Psoas muscle (tissue), 8 donors: Measurements from ENCODE around the gene PAPPA. TPM values are rescaled to one million over a fixed set of nuclear protein-coding genes. Genes with fewer than 3 reads are reported as not detected.

Experiments used
- ATAC-seq, 4 donors: fragments of 200-7000 bp; cut with Tn5 transposase; one replicate each; pipeline ENCODE4 v1.9.1; 2020; ENCODE audit warnings: moderate library complexity in 3 of 4, mild to moderate bottlenecking in 2 of 4
- DNase-seq, 2 donors: peaks; one replicate each; pipeline ENCODE4 v3.0.0-alpha.2; 2020
- H3K27ac ChIP-seq: fragments of 200-600 bp; one replicate; pipeline ENCODE4 v1.8.0; 2022
- H3K27me3 ChIP-seq, 3 donors: fragments of 200-600 bp in 1 of 3; one replicate each; pipeline versions ENCODE4 v1.6.1 to v1.8.0; 2013 to 2022; ENCODE audit warnings: low read length in 2 of 3, mild to moderate bottlenecking in 2 of 3, moderate library complexity in 1 of 3; ENCODE audit not compliant: insufficient read depth in 3 of 3
- H3K36me3 ChIP-seq, 2 donors: fragments of 200-600 bp in 1 of 2; one replicate each; pipeline versions ENCODE4 v1.6.1 to v1.8.0; 2013 to 2022; ENCODE audit warnings: low read depth in 1 of 2, mild to moderate bottlenecking in 1 of 2, moderate library complexity in 1 of 2; ENCODE audit not compliant: insufficient read depth in 1 of 2
- H3K4me1 ChIP-seq: fragments of 200-600 bp; one replicate; pipeline ENCODE4 v1.8.0; 2022
- H3K4me3 ChIP-seq: fragments of 200-600 bp; one replicate; pipeline ENCODE4 v1.8.0; 2022; ENCODE audit warnings: mild to moderate bottlenecking
- H3K9me3 ChIP-seq: fragments of 200-600 bp; one replicate; pipeline ENCODE4 v1.8.0; 2022
- CTCF ChIP-seq: fragments of 200-600 bp; IDR thresholded peaks from one replicate; pipeline ENCODE4 v1.8.0; 2022; ENCODE audit warnings: antibody characterized with exemption
- WGBS, 3 donors: extraction: QIAGEN DNeasy Blood & Tissue Kit; methylation state at CpG; one replicate each; pipeline versions ENCODE4 v1.1.6 to v1.1.7; 2013; 5-methylcytosine and 5-hydroxymethylcytosine counted together
- intact Hi-C, 2 donors: fragments of 100-400 bp; cut with DNase I; formaldehyde crosslinking; loops; one replicate each; pipeline versions ENCODE4 v1.11.0 to v1.14.2; 2022
- polyA plus RNA-seq, 3 donors: library from polyadenylated mRNA; stranded (reverse); fragments of 200-250 nt; gene quantifications; one replicate each; pipeline ENCODE4 v1.2.3, GENCODE V29; 2013
- total RNA-seq, 4 donors: library from RNA; stranded (reverse); fragmentation: NEBNext Ultra II Directional in 2 of 4; extraction: Animal tissue kit (Norgen Biotek cat#: 25700) in 2 of 4; gene quantifications; one replicate each; pipeline versions ENCODE4 v1.2.1 to v1.2.4, GENCODE V29; 2021 to 2023
- donor health status: healthy with polysubstance abuse.
- donor health status: DM: no; HTN: no; CAD: no; lungs with moderate emphysema.
- donor health status: Bipolar disorder and iron deficiency.
- donor health status: healthy.
- donor health status: DM: yes; HTN: yes; CAD: no.
- donor health status: DM: no; HTN: no; CAD: no.
- donor health status: DM: no; HTN: no; CAD: no.
- donor health status: DM: yes; HTN: yes; CAD: no.

The PAPPA gene
- total and polyA plus RNA-seq, 7 donors = 0.07 to 0.88 (median 0.61) TPM

- DNase-seq = no peak
- Histone ChIP-seq H3K4me3 (no peak overlapping the region), H3K27ac (no peak overlapping the region), H3K4me1 (no peaks in the 10 kb centered on the region), H3K9me3 (no peaks in the 10 kb centered on the region), H3K27me3 (no peaks in the 10 kb centered on the region), H3K36me3 (no peaks in the 10 kb centered on the region)
- intact Hi-C loops = no loop called here
- ATAC-seq = no peak
- no peak for TF ChIP-seq CTCF
- 72 to 85% (median 77%) methylated on average over 8 of the region's 8 CpGs for WGBS, 3 donors
These were observed 223.7 kb downstream of the PAPPA start for GRCh38 chr9:116377179-116377798.

DNA sequence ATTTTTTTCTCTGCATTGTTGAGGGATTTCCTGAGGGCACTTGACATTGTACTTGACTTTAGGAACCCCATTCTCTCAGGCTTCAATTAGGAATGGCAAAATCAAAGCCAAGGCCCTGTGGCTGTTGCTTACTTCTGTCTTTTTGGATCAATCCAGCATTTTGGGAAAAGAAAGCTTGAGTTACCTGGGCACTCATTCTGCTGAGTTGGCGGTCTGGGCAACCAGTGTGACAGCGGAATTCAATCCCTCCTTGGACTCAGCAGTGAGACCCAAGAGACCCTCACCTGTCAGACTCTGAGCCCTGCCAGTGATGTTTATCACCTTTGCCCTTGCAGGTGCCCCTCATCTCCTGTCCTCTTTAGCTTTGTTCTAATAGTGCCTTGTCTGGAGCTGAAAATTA is 225.3 kb downstream of the PAPPA start:
- no peak for DNase-seq
- H3K27ac ChIP-seq = no peak overlapping the region
- no peak for TF ChIP-seq CTCF
- H3K27me3 ChIP-seq = no peaks in the 10 kb centered on the region
- H3K36me3 ChIP-seq = no peaks in the 10 kb centered on the region
- no peaks in the 10 kb centered on the region for H3K9me3 ChIP-seq
- no peak overlapping the region for H3K4me3 ChIP-seq
- no peaks in the 10 kb centered on the region for H3K4me1 ChIP-seq
- intact Hi-C loops = no loop called here
- WGBS, 3 donors = 97 to 100% (median 98%) methylated on average over 2 of the region's 2 CpGs
- no peak for ATAC-seq

DNA sequence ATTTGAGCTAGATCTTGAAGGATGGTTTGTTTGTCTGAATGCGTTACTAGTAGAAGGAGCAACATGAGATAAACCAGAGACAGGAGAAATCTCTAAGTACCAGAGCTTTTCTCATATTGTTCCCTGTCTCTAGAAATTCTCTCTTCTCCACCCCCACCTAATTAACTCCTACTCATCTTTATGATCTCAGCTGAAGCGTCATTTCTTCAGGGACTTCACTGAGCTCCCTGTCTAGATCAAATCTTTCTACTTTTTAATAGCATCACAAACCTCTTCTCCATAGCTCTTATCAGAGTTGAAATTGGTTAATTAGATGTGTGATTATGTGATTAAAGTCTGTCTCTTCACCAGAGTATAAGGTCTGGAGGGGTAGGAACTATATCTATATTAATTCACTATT is 226.2 kb downstream of the PAPPA start:
- Histone ChIP-seq H3K27ac (no peak overlapping the region), H3K9me3 (no peaks in the 10 kb centered on the region), H3K4me3 (no peak overlapping the region), H3K36me3 (no peaks in the 10 kb centered on the region), H3K27me3 (no peaks in the 10 kb centered on the region), H3K4me1 (no peaks in the 10 kb centered on the region)
- ATAC-seq (no peak), DNase-seq (no peak)
- intact Hi-C loops = no loop called here
- no peak for TF ChIP-seq CTCF
- 95 to 98% (median 96%) methylated on average over 2 of the region's 2 CpGs for WGBS, 3 donors

- no peaks in the 10 kb centered on the region for H3K36me3 ChIP-seq
- TF ChIP-seq CTCF = no peak
- ATAC-seq = no peak
- H3K27me3 ChIP-seq = no peaks in the 10 kb centered on the region
- no peak for DNase-seq
- intact Hi-C loops = no loop called here
- no peak overlapping the region for H3K4me3 ChIP-seq
- H3K4me1 ChIP-seq = no peaks in the 10 kb centered on the region
- no peaks in the 10 kb centered on the region for H3K9me3 ChIP-seq
- H3K27ac ChIP-seq = no peak overlapping the region
These were observed 227.0 kb downstream of the PAPPA start for GRCh38 chr9:116380496-116380995.

- TF ChIP-seq CTCF = no peak
- DNase-seq = no peak
- intact Hi-C loops = no loop called here
- H3K4me3 ChIP-seq = no peak overlapping the region
- no peaks in the 10 kb centered on the region for H3K36me3 ChIP-seq
- H3K27ac ChIP-seq = no peak overlapping the region
- no peaks in the 10 kb centered on the region for H3K4me1 ChIP-seq
- H3K27me3 ChIP-seq = no peaks in the 10 kb centered on the region
- 80 to 89% (median 84%) methylated on average over 2 of the region's 2 CpGs for WGBS, 3 donors
- ATAC-seq = no peak
- H3K9me3 ChIP-seq = no peaks in the 10 kb centered on the region
These were observed 227.8 kb downstream of the PAPPA start for GRCh38 chr9:116381350-116381749.
